D341Med (cell line): ENCODE data around the gene GFRA4.

ENCODE experiments used
- DNase-seq: peaks from one replicate; pipeline ENCODE4 v3.0.0; 2012; ENCODE audit warnings: low spot score

GFRA4 gene

DNA sequence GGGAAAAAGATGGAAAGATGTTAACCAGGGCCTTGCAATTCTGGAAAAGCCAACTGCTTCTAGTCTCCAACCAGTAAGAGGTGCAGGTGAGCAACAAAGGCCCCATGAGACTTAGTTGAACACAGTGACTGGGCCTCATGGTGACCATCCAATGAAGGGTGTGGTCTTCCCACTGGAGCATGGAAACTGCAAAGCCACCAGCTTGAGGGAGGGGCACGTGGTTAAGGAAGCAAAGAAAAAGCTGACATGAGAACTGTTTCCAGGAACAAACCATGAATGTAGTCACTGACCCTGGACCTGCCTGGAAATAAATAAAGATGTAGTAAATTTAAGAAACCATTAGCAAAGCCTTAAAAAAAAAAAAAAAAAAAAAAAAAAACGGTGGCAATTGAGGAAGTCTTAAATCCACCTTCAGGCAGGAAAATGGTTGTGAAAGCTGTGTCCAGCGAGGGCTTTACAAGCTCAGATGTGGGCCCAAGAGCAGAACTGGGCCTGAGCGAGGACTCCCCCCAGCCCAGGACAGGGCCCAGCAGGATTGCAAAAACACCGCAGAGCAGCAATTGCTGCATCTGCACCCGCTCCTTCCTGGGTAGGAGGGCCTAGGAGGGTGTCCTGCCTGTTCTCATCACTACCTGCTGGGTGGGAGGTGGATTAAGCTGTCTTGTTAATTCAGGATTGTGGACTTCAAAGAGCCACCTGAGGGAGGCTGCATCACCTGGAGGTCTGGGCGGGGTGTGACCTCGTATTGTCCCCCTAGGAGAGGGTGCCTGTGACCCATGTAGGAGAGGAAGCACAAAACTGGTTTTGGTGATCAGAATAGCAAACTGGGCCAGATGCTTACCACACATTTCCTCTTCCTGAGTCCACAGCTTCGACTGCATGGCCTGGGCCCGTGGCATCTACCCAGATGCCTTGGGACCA, 10.3 kb downstream of the GFRA4 start:
- no peak for DNase-seq

DNA sequence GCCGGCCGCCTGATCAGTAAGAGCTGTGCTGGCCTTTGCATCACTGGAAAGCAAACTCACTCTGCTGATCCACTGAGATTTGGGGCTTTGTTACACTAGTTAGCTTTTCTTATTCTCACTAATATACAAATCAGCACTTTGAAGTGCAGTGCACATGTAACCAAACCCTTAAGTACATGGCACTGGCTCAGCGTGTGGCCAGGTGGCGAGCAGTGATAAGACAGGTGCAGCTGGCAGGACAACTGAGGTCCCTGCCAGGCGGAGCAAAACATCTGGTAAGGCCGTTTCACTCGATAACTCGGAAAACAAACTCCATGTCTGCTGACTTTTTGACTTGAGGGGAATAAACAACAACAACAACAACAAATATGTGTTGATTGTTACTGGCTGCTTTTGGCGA, 11.0 kb downstream of the GFRA4 start:
- DNase-seq, result no peak

DNA sequence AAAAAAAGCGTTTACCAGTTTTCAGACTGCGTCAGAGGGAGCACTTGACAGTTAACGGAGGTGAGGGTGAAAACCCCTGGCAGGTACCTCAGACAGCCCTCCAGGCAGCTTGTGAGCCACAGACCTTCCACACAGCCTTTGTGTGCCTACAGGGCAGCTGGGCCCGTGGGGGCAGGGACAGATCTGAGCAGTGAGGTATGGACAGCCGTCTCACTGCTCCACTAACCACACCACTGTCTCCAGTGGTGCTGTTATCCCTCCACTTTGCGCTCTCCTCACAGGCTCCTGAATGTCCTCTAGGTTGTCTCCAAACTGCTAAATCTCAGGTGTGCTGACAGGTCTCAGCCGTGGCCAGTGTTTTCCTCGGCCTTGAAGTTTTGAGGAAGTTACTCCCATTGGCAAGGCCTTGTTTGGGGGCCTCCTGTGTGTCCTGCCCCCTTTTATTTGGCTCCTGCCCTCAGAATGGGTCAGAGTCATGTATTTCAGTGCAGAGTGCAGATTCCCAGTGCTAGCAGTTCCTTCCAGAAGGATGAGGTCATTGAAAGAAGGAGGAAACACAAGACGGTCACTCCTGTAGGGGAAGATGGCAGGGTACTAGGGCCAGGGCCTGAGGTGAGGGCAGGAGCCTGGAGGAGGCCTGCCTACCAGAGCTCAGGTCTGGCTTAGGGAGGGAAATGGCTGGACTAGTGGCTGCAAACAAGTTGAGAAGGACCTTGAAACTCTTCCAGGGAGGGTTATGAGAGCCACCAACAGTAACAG, 11.8 kb downstream of the GFRA4 start:
- no peak for DNase-seq

DNA sequence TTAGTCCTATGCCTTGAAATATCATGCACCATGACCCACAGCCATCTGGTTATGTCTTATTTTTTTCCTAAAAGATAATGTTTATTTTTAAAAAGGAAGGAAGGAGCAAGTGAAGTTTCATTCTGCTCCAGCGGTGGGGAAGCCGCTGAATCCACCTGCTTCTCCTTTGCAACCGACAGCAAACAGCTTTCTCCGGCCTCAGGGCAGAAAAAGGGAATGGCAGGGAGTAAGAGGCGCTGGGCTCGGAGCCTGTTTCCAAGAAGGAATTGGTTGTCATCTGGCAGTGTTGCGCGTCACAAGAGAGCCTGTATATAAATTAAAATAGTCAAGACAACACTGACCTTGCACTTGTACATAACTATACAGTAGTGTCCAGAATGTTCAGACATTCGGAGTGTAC, 14.2 kb downstream of the GFRA4 start:
- no peak for DNase-seq

DNA sequence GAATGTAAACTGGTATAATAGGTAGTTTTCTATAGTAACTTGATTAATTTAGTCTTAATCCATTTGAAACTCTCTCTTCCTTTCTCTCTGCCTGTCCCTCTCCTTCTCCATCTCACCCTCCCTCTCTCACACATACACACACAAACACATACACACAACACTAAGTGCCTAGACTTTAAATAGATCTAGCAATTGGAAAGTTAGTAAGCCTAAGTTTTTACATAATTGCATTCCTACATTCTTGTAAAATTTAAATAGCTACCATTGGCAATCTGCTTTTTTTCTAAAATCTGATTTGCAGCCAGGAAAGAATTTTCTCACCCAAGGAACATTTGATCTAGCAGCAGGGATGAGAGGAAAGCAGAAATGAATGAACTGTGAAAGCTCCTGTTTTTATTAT, 15.7 kb downstream of the GFRA4 start:
- no peak for DNase-seq

DNA sequence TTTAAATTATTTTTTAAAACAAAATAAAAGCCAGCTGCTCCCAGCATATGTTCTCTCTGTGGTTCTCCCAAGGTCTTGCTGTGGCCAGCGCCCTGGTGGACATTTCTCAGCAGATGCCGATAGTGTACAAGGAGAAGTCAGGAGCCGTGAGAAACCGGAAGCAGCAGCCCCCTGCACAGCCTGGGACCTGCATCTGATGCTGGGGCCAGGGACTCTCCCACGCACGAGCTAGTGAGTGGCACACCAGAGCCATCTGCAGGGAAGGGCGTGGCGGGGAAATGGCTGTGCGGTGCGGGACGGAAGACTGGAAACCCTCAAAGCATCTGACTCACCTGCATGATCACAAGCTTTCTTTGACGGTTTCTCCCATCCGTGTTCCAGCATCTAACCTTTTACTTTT, 16.5 kb downstream of the GFRA4 start:
- DNase-seq, result no peak

DNA sequence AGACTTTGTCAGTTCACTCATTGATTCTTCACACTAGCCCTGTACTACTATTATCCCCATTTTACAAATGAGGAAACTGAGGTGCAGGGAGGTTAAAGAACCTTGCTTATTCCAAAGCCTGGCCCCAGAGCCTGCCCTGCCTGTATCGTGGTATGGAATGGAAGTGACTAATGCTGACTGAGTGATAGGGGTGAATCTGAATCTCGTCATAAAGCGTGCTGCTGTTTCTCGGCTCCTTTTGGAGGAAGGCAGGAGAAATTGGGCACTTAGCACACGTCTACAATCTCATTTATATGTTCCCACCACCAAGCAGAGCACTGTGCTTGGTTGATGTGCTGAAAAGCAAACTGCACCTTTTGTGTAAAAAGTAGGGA, 17.1 kb downstream of the GFRA4 start:
- no peak for DNase-seq

DNA sequence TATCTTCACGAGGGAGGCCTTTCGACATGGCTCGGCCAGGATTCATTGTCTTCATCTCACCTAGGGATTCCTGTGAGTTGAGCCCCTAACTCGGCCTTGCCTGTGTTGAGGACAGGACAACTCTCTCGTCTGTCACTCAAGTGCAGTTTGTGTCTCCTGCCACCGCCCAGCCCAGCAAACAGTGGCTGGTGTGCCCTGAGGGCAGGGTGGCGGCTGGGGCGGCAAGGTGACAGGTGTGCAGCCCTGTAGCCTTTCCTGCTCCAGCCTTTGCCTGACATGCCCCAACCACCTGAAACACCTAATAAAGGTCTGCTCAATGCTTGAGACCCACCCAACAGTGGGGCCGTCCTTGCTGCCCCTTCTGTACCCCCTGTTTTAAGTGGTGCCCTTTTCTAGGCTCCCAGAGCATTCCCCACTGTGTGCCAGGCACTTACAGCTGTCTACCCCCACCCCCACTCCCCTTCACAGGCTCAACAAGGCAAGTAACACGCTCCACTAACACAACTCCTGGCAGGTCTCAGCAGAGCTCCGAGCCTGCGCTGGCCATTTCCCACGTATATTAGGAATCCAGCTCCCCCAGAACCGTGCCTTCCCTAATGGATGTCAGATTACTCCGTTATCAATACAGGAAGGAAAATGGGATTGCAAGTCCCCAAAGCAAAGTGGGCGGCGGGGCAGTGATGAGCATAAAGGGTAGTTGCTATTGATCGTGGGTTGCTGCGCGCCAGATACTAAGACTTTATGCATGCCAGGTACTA, 17.7 kb downstream of the GFRA4 start:
- no peak for DNase-seq

DNA sequence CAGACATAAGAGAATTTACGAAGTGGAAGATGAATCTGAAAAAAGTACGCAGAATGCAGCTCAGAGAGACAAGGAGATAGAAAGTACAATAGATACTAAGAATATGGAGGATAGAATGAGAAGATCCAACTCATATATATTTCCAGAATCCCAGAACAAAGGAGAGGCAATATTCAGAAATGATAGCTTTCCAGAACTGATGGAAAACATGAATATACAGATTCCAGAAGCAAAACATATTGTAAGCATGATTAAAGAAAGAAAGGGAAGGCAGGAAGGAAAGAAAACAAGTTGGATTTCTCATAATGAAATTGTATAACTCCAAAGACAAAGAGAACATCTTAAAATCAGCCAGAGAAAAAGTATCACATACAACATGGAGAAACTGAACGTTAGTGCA, 22.9 kb downstream of the GFRA4 start:
- DNase-seq, result no peak

DNA sequence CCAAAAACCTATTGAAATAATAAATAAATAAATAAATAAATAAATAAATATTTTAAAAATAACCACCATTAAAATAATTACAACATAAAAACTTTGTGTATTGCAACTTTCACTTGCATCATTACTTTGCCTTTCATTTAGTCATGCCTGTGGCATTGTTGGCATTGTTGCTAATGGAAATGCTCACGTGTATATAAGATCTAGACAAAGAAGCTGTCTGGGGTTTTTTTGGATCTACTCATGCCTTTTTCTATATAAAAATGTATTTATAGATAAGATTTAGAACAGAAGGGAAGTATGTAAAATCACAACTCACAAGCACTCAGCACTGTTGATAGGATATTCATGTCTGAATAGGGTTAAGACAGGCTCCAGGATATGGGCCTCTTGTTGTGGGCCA, 27.9 kb downstream of the GFRA4 start:
- no peak for DNase-seq

DNA sequence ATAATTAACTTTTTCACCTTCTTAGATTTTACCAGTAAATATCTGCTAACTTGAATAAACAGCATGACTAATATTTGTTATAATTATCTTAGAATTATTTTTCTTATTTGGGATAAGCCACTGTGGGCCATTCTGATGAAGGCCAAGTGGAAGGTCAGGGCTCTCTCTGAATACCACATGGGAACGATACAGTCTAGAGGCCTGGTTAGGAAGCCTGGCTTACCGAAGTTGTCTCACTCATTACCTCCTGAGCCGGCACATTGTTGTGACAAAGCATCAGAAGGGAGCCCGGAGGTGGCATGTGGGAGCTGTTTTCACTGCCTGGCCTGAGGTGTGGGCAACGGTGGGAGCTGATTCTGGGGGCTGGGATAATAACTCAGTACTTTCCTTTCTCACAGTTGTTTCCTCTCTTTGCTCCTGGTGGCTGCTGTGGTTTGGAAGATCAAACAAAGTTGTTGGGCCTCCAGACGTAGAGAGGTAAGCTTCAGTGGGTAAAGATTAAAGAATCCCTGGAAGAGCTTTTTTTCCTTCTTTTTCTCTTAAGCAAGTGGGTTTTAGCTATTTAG, 29.2 kb downstream of the GFRA4 start:
- no peak for DNase-seq

DNA sequence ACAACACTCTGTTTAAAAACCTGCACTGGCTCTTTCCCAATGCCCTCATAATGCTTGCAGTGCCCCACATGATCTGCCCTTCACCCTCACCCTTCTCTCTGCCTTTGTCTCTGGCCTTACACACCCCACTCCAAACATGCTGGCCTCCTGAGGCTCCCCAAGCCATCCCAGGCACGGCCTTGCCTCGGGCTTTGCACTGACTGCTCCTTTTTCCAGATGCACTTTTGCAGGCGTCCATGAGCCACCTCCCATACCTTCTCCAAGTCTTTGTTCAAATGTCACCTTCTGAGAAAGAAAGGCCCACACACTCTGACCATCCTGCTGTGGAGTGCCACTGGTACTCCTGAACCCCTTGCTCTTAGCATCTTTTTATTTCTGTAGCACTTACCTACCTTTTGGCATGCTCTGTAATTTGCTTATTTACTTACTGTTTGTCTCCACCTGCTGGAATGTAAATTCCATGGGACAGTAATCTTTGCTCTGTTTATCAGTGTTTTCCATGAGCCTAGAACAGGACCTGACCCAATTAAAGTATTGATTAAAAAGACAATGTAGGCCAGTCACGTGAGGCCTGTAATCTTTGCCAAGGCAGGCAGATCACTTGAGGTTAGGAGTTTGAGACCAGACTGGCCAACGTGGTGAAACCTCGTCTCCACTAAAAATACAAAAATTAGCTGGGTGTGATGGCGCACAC, 30.7 kb downstream of the GFRA4 start:
- no peak for DNase-seq

DNA sequence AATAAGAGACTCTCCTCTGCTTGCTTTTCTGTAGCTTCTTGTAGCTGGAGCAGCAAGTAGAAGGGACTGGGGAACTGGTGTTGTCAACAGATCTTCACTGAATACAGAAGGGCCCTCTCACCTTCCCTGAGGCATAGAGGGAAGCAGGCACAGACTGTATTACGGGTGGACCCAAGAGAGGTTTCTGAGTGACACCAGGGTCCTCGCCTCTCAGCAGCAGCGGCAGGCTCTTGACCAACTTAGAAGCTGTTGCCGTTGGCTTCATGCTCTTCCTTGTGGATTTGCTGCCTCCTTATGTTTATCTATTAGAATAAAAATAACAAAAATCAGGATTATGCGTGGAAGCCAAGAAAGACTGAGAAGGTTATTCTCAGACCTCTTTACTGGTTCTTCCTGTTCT, 31.7 kb downstream of the GFRA4 start:
- no peak for DNase-seq

DNA sequence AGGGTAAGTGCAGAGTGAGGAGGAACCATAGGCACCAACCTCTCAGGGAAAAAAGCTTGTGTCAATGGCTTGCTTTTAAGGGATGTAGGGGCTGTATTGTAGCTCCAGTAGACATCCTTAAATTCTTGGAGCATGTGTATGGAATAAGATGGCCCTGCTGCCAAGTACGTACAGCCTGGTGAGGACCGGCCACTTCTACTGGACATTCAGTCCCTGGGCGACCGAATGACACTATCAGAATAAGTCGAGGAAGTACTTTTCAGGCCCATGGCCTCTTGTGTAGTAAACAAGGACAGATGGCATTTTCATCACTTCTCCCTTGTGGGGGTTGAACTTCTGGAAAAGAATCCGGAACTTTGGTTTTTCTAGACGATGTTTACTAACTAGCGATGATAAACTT, 32.8 kb downstream of the GFRA4 start:
- DNase-seq, result no peak

DNA sequence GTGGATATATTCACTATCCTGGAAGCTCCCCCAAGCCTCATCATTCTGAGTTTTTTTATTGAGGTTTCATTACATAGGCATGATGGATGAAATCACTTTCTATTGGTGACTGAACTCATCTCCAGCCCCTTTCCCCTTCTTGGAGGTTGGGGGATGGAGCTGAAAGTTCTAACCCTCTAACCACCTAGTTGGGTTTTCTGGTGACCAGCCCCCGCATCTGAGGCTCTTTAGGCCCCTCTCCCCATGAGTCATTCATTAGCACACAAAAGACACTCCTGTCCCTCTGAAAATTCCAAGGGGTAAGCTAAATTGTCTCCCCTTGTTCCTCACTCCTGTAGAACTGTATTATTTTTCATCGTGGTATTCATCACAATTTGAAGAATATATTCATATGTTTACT, 33.3 kb downstream of the GFRA4 start:
- no peak for DNase-seq

DNA sequence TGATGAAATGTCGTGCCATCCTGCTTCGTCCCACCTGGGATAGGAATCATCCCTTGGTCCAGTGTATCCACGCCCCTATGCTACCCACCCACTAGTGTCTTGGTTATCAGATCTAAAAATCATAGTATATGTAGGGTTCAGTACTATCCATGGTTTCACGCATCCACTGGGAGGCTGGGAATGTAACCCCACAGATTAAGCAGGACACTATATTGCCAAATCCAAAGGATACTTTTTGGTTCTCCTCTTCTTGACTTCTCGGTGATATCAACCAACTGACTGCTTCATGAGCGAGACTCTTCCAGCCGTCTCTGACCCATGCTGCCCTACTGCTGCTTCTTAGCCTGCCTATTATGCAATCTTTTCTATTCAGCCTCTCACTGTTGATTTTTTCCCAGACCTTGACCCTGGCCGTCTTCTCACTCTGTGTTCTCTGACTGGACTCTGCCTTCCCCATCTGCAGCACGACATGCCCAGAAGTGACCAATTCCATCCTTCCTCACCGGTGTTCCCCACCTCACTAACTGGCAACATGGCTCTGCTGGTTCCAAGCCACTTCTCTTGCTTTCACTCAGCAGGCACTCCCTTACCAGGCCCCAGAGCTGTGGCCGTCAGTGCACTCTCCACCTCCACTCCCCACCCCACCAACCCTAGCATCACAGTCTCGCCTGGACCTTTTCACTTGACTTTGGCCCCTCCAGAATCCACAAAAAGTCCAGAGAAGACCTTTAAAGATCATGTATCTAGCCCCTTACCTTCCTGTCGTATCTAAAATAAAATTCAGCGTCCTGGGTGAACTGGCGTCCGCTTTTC, 34.5 kb downstream of the GFRA4 start:
- no peak for DNase-seq

DNA sequence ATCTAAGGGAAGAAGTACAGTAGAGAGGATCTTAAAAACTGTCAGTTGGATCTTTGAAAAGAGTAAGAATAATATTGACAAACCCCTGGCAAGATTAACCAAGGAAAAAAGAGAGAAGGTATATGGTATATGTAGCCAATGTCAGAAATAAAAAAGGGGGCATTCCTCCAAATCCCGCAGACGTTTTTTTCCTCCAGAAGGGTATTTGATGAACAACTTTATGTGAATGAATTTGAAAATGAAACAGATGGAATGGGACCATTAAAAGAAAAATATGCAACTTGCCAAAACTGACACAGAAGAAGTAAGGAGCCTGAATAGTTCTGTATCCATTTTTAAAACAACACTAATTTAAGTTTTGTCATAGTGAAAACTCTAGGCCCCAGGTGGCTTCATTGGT, 35.7 kb downstream of the GFRA4 start:
- no peak for DNase-seq

DNA sequence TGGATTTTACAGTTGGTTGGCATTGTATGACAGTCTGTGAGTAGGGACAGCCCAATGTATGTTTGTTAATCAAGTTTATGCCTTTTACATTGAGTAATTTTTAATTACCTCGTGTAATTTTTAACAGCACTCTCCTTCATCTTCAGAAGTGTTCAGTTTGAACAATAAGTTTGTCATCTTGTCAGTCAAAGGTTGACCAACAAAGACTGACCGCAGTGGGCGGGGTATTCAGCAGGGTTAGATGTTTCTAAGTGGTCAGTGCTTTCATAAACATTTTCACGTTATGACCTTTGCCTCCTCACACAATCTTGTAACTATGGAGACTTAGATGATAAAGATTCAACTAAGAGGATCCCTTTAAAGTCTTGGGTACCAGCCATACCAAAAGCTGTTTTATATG, 40.8 kb downstream of the GFRA4 start:
- DNase-seq, result no peak

DNA sequence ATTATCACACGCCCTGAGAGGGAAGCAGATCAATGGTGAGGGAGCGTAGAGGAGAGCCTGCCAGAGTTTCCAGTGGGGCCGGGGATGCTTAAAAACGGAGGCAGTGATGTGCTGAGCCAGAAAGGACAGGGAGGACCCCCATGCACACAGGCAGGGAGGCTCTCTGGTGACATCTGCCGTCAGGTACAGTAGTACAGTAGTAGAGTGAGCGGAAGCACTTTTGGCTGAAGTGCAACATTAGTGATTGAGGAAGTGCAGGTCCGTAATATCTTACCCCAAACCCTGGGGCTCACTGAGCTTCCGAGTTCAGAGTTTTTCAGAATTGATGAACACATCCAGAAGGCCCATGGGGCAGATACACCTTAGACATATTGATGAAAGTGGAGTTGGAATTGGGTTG, 42.1 kb downstream of the GFRA4 start:
- DNase-seq, result no peak

DNA sequence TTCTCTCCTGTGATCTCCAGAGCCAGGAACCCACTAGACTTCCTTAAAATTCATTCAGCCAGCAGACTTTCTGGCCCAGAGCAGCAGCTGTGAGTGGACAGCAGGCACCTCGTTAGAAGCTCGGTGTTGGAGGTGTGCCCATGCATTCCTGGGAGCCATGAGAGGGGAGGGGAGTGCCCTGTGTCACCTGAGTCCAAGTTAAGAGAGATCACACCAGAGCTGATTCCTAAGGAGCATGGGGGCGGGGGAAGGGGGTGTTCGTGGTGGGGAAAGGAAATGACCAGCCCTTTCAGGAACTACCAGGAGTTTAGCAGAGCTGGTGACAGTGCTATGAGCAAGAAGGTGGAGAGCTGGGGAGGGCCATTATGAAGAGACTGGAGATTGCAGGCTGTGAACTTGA, 46.9 kb downstream of the GFRA4 start:
- DNase-seq, result no peak
